Fibroblast of the aortic adventitia (primary cell): ENCODE data around the gene PDZD2. TPM values are rescaled to one million over a fixed set of nuclear protein-coding genes. Genes with fewer than 3 reads are reported as not detected.

Experiments used
- DNase-seq: peaks from one replicate; pipeline ENCODE4 v3.0.0-alpha.2; 2010; ENCODE audit warnings: low read depth
- H3K4me3 ChIP-seq: 2 replicates; pipeline ENCODE4 v1.5.1; 2011; ENCODE audit warnings: low read depth, mild to moderate bottlenecking, control low read depth, low read length, moderate library complexity
- CTCF ChIP-seq: IDR thresholded peaks from 2 replicates; pipeline ENCODE4 v1.5.1; 2011; ENCODE audit warnings: mild to moderate bottlenecking, low read length, control low read depth, inconsistent platforms; ENCODE audit not compliant: insufficient read depth
- total RNA-seq: library from RNA; depleted of rRNA; stranded (reverse); fragments of >200 nt; gene quantifications from 2 replicates; pipeline ENCODE4 v1.2.3, GENCODE V29; 2012; ENCODE audit warnings: low replicate concordance

The PDZD2 gene
- total RNA-seq, 1 donor, result under 0.01 TPM

GRCh38 chr5:31806561-31806960 is 167.6 kb downstream of the PDZD2 start:
- TF ChIP-seq CTCF, result no peak
- no peak for DNase-seq
- no peak overlapping the region for H3K4me3 ChIP-seq

- DNase-seq, result no peak
- no peak for TF ChIP-seq CTCF
- no peak overlapping the region for H3K4me3 ChIP-seq
Observed at GRCh38 chr5:31807789-31808540, 169.0 kb downstream of the PDZD2 start.

- peak; percentile 69 for DNase-seq
- no peak overlapping the region for H3K4me3 ChIP-seq
- peak; percentile 76 for TF ChIP-seq CTCF
Observed at GRCh38 chr5:31809050-31809870, 170.3 kb downstream of the PDZD2 start.

- no peak for TF ChIP-seq CTCF
- H3K4me3 ChIP-seq, result no peak overlapping the region
Observed at GRCh38 chr5:31811210-31811609, 172.3 kb downstream of the PDZD2 start.

GRCh38 chr5:31815376-31815775 is 176.4 kb downstream of the PDZD2 start:
- no peak for TF ChIP-seq CTCF
- DNase-seq, result no peak
- H3K4me3 ChIP-seq, result no peak overlapping the region

More at GRCh38 chr5:31811210-31811609, 172.3 kb downstream of the PDZD2 start:
- DNase-seq, result peak; percentile 95

- DNase-seq, result no peak
- no peak for TF ChIP-seq CTCF
- no peak overlapping the region for H3K4me3 ChIP-seq
Observed at GRCh38 chr5:31819926-31820516, 181.1 kb downstream of the PDZD2 start.
